SK-N-SH (cell line): ENCODE results near the gene HMGXB4. TPM values are rescaled to one million over a fixed set of nuclear protein-coding genes. Genes with fewer than 3 reads are reported as not detected.

ENCODE experiments used
- CTCF ChIA-PET: fragments of 300-600, 350-600 bp; formaldehyde crosslinking; extraction: SDS; loops from one replicate; lab custom pipeline; 2021; lab: Yijun Ruan, JAX
- POLR2A ChIA-PET: fragments of 350-600 bp; sonication (Branson Sonifier 250); formaldehyde crosslinking; extraction: SDS; loops from one replicate; lab custom pipeline; 2020; ENCODE audit warnings: antibody characterized with exemption, inconsistent platforms; lab: Yijun Ruan, JAX
- DNase-seq: peaks from one replicate; pipeline ENCODE4 v3.0.0; 2012
- H2AFZ ChIP-seq: fragments of 200-600 bp; sonication (generic); 2 replicates; pipeline ENCODE4 v1.8.1; 2016; ENCODE audit warnings: antibody characterized with exemption, mild to moderate bottlenecking, low read depth
- H3F3A ChIP-seq: fragments of 200-600 bp; sonication (generic); replicated peaks from 2 replicates; pipeline ENCODE3; 2016; ENCODE audit warnings: antibody characterized with exemption, mild to moderate bottlenecking; ENCODE audit not compliant: insufficient read depth
- H3K27ac ChIP-seq, 2 experiments: fragments of 200-500 bp in 1 of 2; fragments of 200-600 bp in 1 of 2; sonication (Bioruptor generic) in 1 of 2; sonication (generic), shearing (Covaris generic) in 1 of 2; 2 replicates each; pipeline versions ENCODE4 v1.5.1 to v1.6.1; 2014 to 2016; ENCODE audit warnings: low read depth in 2 of 2, inconsistent platforms in 1 of 2, low read length in 1 of 2, mild to moderate bottlenecking in 1 of 2, mixed read lengths in 1 of 2
- H3K27me3 ChIP-seq: fragments of 200-600 bp; sonication (generic), shearing (Covaris generic); 2 replicates; pipeline ENCODE4 v1.6.1; 2016; ENCODE audit warnings: mixed run types; ENCODE audit not compliant: insufficient read depth
- H3K36me3 ChIP-seq, 2 experiments: fragments of 200-500 bp in 1 of 2; fragments of 200-600 bp in 1 of 2; sonication (Bioruptor generic) in 1 of 2; sonication (generic) in 1 of 2; replicated peaks in 1 of 2; 2 replicates each; pipeline versions ENCODE3 to v1.5.1; 2014 to 2016; ENCODE audit warnings: low read length in 1 of 2, mild to moderate bottlenecking in 1 of 2; ENCODE audit not compliant: insufficient read depth in 2 of 2, control insufficient read depth in 1 of 2
- H3K4me1 ChIP-seq, 2 experiments: fragments of 200-500 bp in 1 of 2; fragments of 200-600 bp in 1 of 2; sonication (Bioruptor generic) in 1 of 2; sonication (generic), shearing (Covaris generic) in 1 of 2; 2 replicates each; pipeline versions ENCODE4 v1.5.1 to v1.6.1; 2014 to 2016; ENCODE audit warnings: low read depth in 1 of 2, low read length in 1 of 2, mixed run types in 1 of 2; ENCODE audit not compliant: insufficient read depth in 2 of 2, control insufficient read depth in 1 of 2
- H3K4me2 ChIP-seq: fragments of 200-600 bp; sonication (generic), shearing (Covaris generic); 2 replicates; pipeline ENCODE4 v1.6.1; 2017; ENCODE audit warnings: mixed run types
- H3K4me3 ChIP-seq, 2 experiments: fragments of 200-500 bp in 1 of 2; fragments of 200-600 bp in 1 of 2; sonication (Bioruptor generic) in 1 of 2; sonication (generic), shearing (Covaris generic) in 1 of 2; 2 replicates each; pipeline versions ENCODE4 v1.5.1 to v1.8.1; 2014 to 2016; ENCODE audit warnings: low read depth in 2 of 2, inconsistent platforms in 1 of 2, low read length in 1 of 2, mild to moderate bottlenecking in 1 of 2, mixed read lengths in 1 of 2, moderate library complexity in 1 of 2
- H3K79me2 ChIP-seq: fragments of 200-600 bp; sonication (generic); 2 replicates; pipeline ENCODE4 v1.8.1; 2017; ENCODE audit warnings: mild to moderate bottlenecking; ENCODE audit not compliant: insufficient read depth
- H3K9ac ChIP-seq: fragments of 200-600 bp; sonication (generic); 2 replicates; pipeline ENCODE4 v1.6.1; 2017; ENCODE audit warnings: mixed run types
- H3K9me2 ChIP-seq: fragments of 200-600 bp; sonication (generic); 2 replicates; pipeline ENCODE4 v1.6.1; 2017; ENCODE audit warnings: mixed run types
- H3K9me3 ChIP-seq: fragments of 200-600 bp; sonication (generic); 2 replicates; pipeline ENCODE4 v1.6.1; 2017; ENCODE audit warnings: mixed run types, mild to moderate bottlenecking, moderate library complexity
- H4K20me1 ChIP-seq: fragments of 200-600 bp; sonication (generic); 2 replicates; pipeline ENCODE4 v1.6.1; 2017; ENCODE audit warnings: mild to moderate bottlenecking, mixed run types; ENCODE audit not compliant: insufficient read depth
- CHD2 ChIP-seq: fragments of 150-350 bp; IDR thresholded peaks from 2 replicates; pipeline ENCODE4 v1.6.1; 2018; ENCODE audit warnings: low read length; ENCODE audit not compliant: partially characterized antibody
- ELF1 ChIP-seq: IDR thresholded peaks from 2 replicates; pipeline ENCODE4 v1.4.0; 2012
- EZH2phosphoT487 ChIP-seq: fragments of 200-600 bp; sonication (generic); IDR thresholded peaks from 2 replicates; pipeline ENCODE4 v1.6.1; 2017; ENCODE audit warnings: low read depth, mixed run types, mild to moderate bottlenecking, antibody characterized with exemption, moderate library complexity, borderline replicate concordance
- FOSL2 ChIP-seq: IDR thresholded peaks from 2 replicates; pipeline ENCODE4 v1.4.0; 2012; ENCODE audit warnings: low read depth, mild to moderate bottlenecking, moderate library complexity, borderline replicate concordance
- FOXJ3 ChIP-seq: sonication (generic); formaldehyde crosslinking; IDR thresholded peaks from 2 replicates; pipeline ENCODE4 v1.5.1; 2020; ENCODE audit warnings: mild to moderate bottlenecking, missing genetic modification reagents
- FOXM1 ChIP-seq: IDR thresholded peaks from 2 replicates; pipeline ENCODE4 v1.4.0; 2012; ENCODE audit warnings: low read depth, mild to moderate bottlenecking
- MEF2A ChIP-seq: IDR thresholded peaks from 2 replicates; pipeline ENCODE4 v1.4.0; 2012; ENCODE audit warnings: low read depth, borderline replicate concordance
- NRF1 ChIP-seq: IDR thresholded peaks from 2 replicates; pipeline ENCODE4 v1.6.1; 2012; ENCODE audit warnings: low read depth, mild to moderate bottlenecking, low read length
- POLR2AphosphoS5 ChIP-seq: IDR thresholded peaks from 2 replicates; pipeline ENCODE4 v1.6.1; 2012; ENCODE audit warnings: low read depth, low read length
- RCOR1 ChIP-seq: fragments of 150-350 bp; IDR thresholded peaks from 2 replicates; pipeline ENCODE4 v1.6.1; 2017; ENCODE audit warnings: antibody characterized with exemption, low read length
- RXRA ChIP-seq: IDR thresholded peaks from 2 replicates; pipeline ENCODE4 v1.4.0; 2012; ENCODE audit warnings: low read depth, mild to moderate bottlenecking, borderline replicate concordance
- SIN3A ChIP-seq: IDR thresholded peaks from 2 replicates; pipeline ENCODE4 v1.6.1; 2012; ENCODE audit warnings: low read depth, mild to moderate bottlenecking, low read length, moderate library complexity, borderline replicate concordance
- SMC3 ChIP-seq: IDR thresholded peaks from 2 replicates; pipeline ENCODE4 v1.6.1; 2012; ENCODE audit warnings: low read depth, low read length, improper control_type of control experiment
- TAF1 ChIP-seq: IDR thresholded peaks from 2 replicates; pipeline ENCODE4 v1.6.1; 2012; ENCODE audit warnings: low read depth, mild to moderate bottlenecking, low read length, moderate library complexity, borderline replicate concordance
- TCF12 ChIP-seq: IDR thresholded peaks from 2 replicates; pipeline ENCODE4 v1.4.0; 2012
- YY1 ChIP-seq: IDR thresholded peaks from 2 replicates; pipeline ENCODE4 v1.4.0; 2012; ENCODE audit warnings: low read depth, mild to moderate bottlenecking
- WGBS: methylation state at CpG from one replicate; pipeline ENCODE4 v1.1.6; 2017; ENCODE audit warnings: low lambda C conversion rate; 5-methylcytosine and 5-hydroxymethylcytosine counted together
- polyA plus RNA-seq, 3 experiments: library from polyadenylated mRNA; depleted of rRNA; stranded (reverse); fragments of >200 nt; gene quantifications; 2 replicates each; pipeline ENCODE4 v1.2.3, GENCODE V29; 2012
- TF ChIP-seq, protein P1 (sequence below): IDR thresholded peaks from 2 replicates; pipeline ENCODE4 v1.4.0; 2012; ENCODE audit warnings: low read depth
- TF ChIP-seq, protein P2 (sequence below): fragments of 150-350 bp; IDR thresholded peaks from 2 replicates; pipeline ENCODE4 v1.6.1; 2016; ENCODE audit warnings: mild to moderate bottlenecking, low read depth, low read length
- TF ChIP-seq, protein P3 (sequence below): IDR thresholded peaks from 2 replicates; pipeline ENCODE4 v1.4.0; 2012; ENCODE audit warnings: low read depth, borderline replicate concordance

Gene HMGXB4
- polyA plus RNA-seq, 1 of the 3 experiments (the other 2 are of a cell fraction), result 16.5 TPM

DNA sequence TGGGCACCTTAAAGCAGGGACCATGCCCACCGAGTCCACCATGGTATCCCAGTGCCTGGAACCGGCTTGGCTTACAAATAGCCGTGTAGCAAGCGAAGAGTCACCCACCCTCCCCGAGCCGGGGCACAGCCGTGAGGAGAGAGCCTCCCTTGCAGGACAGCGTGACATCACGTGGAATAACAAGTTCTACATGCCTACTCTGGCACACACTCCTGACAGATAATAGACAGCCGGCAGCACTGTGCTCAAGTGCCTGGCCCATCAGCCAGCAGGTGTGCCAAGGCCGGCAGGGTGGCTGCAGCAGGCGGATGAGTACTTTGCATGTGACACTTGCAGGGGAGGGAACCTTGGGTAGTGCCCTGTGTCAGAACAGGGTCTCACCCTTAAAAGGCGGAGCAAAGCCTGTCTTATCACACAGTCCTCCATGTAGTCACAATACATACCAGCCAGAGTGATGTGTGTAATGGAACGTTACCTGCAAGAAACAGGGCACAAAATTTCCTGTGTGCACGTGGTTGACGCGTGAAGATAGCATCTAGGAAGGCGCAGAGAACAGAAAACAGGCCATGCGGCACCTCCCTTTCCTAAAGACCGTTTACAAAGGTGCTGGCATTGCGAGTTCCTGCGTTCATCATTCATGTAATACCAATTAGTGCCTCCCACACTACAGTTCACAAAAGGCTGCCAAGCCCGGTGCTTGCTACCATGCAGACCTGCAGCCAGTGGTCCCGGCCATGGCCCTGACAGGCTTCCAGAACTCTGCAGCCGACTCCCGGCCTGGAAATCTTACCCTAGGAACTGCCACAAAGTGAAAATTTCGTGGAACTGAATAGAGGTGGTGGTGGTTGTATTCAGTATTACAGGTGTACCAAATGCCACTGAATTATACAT, 58.8 kb downstream of the HMGXB4 start:
- Histone ChIP-seq H3K9me3 (no peaks in the 10 kb centered on the region), H3K4me2 (no peak overlapping the region), H3K4me1 (peaks cover 5 to 19% of the 10 kb centered on the region in 2 experiments; a peak in 3 of 4 replicates), H3K36me3 (peaks cover 0 to 13% of the 10 kb centered on the region in 2 experiments), H2AFZ (no peak overlapping the region), H3K79me2 (peaks cover 19% of the 10 kb centered on the region; the same call in 1 of the 2 replicates), H3K9me2 (no peaks in the 10 kb centered on the region), H4K20me1 (peaks cover 5% of the 10 kb centered on the region; the same call in 1 of the 2 replicates), H3K27me3 (no peaks in the 10 kb centered on the region), H3K27ac (no peak overlapping the region), H3K4me3 (no peak overlapping the region), H3K9ac (no peak overlapping the region), H3F3A (peaks cover 6% of the 10 kb centered on the region)
- ChIA-PET POLR2A (no interaction called here), CTCF (no interaction called here)
- DNase-seq, result no peak
- 94% methylated on average over 24 of the region's 27 CpGs for WGBS
- TF ChIP-seq, protein P1, sequence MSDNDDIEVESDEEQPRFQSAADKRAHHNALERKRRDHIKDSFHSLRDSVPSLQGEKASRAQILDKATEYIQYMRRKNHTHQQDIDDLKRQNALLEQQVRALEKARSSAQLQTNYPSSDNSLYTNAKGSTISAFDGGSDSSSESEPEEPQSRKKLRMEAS, result no peak
- TF ChIP-seq FOSL2, result no peak
- TF ChIP-seq TCF12, result no peak
- TF ChIP-seq, protein P2, sequence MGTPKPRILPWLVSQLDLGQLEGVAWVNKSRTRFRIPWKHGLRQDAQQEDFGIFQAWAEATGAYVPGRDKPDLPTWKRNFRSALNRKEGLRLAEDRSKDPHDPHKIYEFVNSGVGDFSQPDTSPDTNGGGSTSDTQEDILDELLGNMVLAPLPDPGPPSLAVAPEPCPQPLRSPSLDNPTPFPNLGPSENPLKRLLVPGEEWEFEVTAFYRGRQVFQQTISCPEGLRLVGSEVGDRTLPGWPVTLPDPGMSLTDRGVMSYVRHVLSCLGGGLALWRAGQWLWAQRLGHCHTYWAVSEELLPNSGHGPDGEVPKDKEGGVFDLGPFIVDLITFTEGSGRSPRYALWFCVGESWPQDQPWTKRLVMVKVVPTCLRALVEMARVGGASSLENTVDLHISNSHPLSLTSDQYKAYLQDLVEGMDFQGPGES, result no peak
- TF ChIP-seq, protein P3, sequence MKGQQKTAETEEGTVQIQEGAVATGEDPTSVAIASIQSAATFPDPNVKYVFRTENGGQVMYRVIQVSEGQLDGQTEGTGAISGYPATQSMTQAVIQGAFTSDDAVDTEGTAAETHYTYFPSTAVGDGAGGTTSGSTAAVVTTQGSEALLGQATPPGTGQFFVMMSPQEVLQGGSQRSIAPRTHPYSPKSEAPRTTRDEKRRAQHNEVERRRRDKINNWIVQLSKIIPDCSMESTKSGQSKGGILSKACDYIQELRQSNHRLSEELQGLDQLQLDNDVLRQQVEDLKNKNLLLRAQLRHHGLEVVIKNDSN, result no peak
- TF ChIP-seq ELF1, result no peak
- TF ChIP-seq NRF1, result no peak
- TF ChIP-seq MEF2A, result no peak
- no peak for TF ChIP-seq TAF1
- no peak for TF ChIP-seq CHD2
- TF ChIP-seq FOXM1, result no peak
- TF ChIP-seq FOXJ3 (CRISPR knock-in tag), result no peak
- TF ChIP-seq YY1, result no peak
- TF ChIP-seq SMC3, result no peak
- no peak for TF ChIP-seq RXRA

DNA sequence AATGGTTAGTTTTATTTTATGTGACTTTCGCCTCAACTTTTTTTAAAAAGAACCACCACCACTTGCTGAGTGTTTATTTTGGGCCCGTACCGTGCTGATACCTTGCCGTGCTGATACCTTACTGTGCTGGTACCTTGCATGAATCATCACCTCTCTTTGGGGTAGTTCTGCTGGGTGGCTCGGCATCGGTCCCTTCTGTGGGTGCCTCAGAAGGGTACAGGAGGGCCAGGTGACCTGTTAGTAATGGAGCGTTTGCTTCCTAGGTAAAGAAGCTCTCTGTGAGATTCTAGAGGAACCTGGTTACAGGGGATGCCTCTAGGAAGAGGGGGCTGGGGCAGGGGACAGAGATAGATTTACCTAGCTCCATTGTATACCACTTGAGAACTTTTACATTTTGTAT, 59.5 kb downstream of the HMGXB4 start:
- 99% methylated on average over 5 of the region's 7 CpGs for WGBS
- no peak overlapping the region for H3K4me3 ChIP-seq
- peaks cover 6% of the 10 kb centered on the region for H3F3A ChIP-seq
- no peak for DNase-seq
- CTCF ChIA-PET, result no interaction called here
- peaks cover 5% of the 10 kb centered on the region; the same call in 1 of the 2 replicates for H4K20me1 ChIP-seq
- POLR2A ChIA-PET, result no interaction called here
- no peaks in the 10 kb centered on the region for H3K27me3 ChIP-seq
- H3K27ac ChIP-seq, result no peak overlapping the region
- peaks cover 14% of the 10 kb centered on the region; the same call in 1 of the 2 replicates for H3K79me2 ChIP-seq
- H3K36me3 ChIP-seq, result peaks cover 0 to 14% of the 10 kb centered on the region in 2 experiments
- no peak overlapping the region for H3K4me2 ChIP-seq
- no peak overlapping the region for H3K9ac ChIP-seq
- TF ChIP-seq YY1 (no peak), FOXM1 (no peak), SIN3A (no peak), CHD2 (no peak), TCF12 (no peak), POLR2AphosphoS5 (no peak), RCOR1 (no peak), FOSL2 (no peak), TAF1 (no peak), SMC3 (no peak), EZH2phosphoT487 (no peak)
- no peaks in the 10 kb centered on the region for H3K9me2 ChIP-seq
- no peaks in the 10 kb centered on the region for H3K9me3 ChIP-seq
- no peak overlapping the region for H2AFZ ChIP-seq
- peaks cover 5 to 19% of the 10 kb centered on the region in 2 experiments; a peak in 3 of 4 replicates for H3K4me1 ChIP-seq
